Peyer's patch (tissue), 4 donors: ENCODE measurements around the gene PRSS50.

ENCODE experiments used
- CTCF ChIP-seq, 6 experiments: fragments of 450-650 bp in 4 of 6; fragments of 200-600 bp in 2 of 6; sonication (generic) in 1 of 6; IDR thresholded peaks; one replicate each; pipeline ENCODE4 v1.5.1; 2017 to 2019; ENCODE audit warnings: antibody characterized with exemption in 6 of 6, mild to moderate bottlenecking in 3 of 6, moderate library complexity in 1 of 6
- POLR2A ChIP-seq, 2 donors: fragments of 450-650 bp; IDR thresholded peaks; one replicate each; pipeline ENCODE4 v1.5.1; 2017; ENCODE audit warnings: antibody characterized with exemption in 2 of 2, mild to moderate bottlenecking in 2 of 2, moderate library complexity in 2 of 2

DNA sequence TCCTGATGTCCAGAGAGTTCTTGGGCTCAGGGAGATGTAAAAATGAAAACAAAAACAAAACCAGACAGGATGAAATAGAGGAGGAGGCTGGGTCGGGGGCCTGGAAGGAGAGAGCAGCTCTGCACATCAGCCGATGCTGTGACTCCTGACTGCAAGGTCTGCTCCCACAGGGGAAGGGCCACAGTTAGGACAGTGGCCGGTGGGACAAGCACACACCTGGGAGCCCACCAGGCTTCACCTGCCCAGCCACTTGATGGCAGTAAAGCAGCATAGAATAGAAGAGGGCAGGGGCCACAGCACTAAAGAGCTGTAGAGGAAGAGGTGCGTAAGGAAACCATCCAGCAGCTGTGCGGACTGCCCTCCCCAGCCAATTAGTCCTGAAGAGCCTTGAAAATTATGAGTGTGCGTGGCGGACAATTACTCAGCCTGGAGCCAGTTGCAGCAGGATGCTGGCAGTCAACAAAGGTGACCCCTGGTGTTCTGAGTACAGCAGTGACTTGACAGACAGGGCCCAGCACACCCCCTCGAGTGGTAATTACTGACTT, 54.0 kb downstream of the PRSS50 start:
- TF ChIP-seq CTCF (IDR thresholded peaks at IDR 0.05) = peak in 2 of 6 experiments; percentile 11 to 38
- no peak for TF ChIP-seq POLR2A (IDR thresholded peaks at IDR 0.05)
